IPS-11a (cell line): Measurements from ENCODE around the gene BDH2.

Experiments used
- H3K4me3 ChIP-seq: one replicate; pipeline ENCODE4 v1.5.1; 2013; ENCODE audit warnings: low read depth, low read length, control low read depth

BDH2 gene

GRCh38 chr4:103085555-103086196, 14.0 kb downstream of the BDH2 start:
- H3K4me3 ChIP-seq, result no peak overlapping the region

- no peak overlapping the region for H3K4me3 ChIP-seq
Observed at GRCh38 chr4:103079621-103080020, 20.0 kb downstream of the BDH2 start.

GRCh38 chr4:103076747-103077347, 22.8 kb downstream of the BDH2 start, which contains the start of gene SLC9B2:
Gene SLC9B2 (minus strand): TSS chr4:103076761. CDS start chr4:103067550, 9,211 bp downstream.
- H3K4me3 ChIP-seq, result peak within 1 kb of the TSS; percentile 69

GRCh38 chr4:103075894-103076746, 23.5 kb downstream of the BDH2 start:
- peak overlapping the region; percentile 69 for H3K4me3 ChIP-seq

GRCh38 chr4:103075435-103075893, 24.2 kb downstream of the BDH2 start:
- H3K4me3 ChIP-seq, result peak overlapping the region; percentile 69

- no peak overlapping the region for H3K4me3 ChIP-seq
Observed at GRCh38 chr4:103074744-103075434, 24.7 kb downstream of the BDH2 start.

GRCh38 chr4:103073792-103074438, 25.7 kb downstream of the BDH2 start:
- H3K4me3 ChIP-seq, result no peak overlapping the region

GRCh38 chr4:103067841-103068547, 31.6 kb downstream of the BDH2 start:
- no peak overlapping the region for H3K4me3 ChIP-seq

GRCh38 chr4:103060453-103061148, 39.0 kb downstream of the BDH2 start:
- H3K4me3 ChIP-seq, result no peak overlapping the region

- H3K4me3 ChIP-seq, result no peak overlapping the region
Observed at GRCh38 chr4:103054030-103054429, 45.6 kb downstream of the BDH2 start.

DNA sequence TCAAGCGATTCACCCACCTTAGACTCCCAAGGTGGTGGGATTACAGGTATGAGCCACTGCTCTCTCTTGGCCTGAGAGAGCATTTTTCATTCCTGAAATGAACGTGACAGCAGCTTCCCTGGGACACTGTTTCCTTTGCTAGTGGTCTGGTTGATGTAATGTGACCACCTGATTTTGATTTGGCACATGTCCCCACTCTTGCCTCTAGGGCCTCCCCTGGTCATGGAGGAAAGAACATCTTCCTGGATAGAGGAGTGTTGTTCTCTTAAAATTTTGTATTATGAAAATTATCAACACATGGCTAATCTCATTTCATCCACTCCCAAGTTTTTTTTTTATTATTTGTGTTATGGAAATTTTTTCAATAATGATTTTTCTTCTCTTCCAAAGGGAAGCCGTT, 46.9 kb downstream of the BDH2 start:
- H3K4me3 ChIP-seq, result no peak overlapping the region

GRCh38 chr4:103052145-103052544, 47.5 kb downstream of the BDH2 start:
- no peak overlapping the region for H3K4me3 ChIP-seq

GRCh38 chr4:103050736-103051436, 48.7 kb downstream of the BDH2 start:
- no peak overlapping the region for H3K4me3 ChIP-seq

DNA sequence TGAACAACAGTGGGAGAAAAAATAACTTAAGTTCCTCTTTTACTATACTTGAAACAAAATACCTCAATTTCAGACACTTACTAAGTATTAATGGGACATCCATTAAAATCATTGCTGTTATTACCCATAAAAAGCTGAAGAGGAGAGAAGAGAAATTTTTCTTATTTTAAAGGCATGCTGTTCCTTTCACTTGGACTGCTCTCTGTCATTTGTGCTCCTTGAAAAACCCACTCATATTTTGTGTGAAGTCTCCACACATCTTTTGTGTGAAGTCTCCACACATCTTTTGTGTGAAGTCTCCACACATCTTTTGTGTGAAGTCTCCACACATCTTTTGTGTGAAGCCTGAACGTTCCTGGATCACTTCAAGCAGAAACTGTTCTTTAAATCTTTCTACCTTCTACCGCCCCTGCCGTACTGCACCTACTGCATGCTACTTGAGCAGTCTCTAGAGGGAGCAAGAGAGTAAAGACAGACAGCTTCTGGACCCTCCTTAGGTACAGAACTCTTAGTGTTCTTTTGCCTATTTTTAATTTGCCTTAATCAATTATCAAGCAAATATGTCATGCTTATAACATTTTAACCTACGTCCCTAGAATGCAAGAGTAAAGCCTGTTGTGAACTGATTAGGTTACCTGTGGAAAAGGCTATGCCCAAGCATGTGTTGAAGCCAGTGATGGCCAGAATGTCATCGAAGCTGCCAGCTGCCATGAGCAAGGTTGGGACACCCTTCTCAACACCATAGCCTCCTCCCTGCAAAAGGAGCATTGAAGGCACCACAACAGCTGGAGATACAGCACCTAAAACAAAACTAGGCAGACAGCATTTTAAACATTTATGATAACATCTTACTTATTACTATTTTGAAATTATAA, 53.0 kb downstream of the BDH2 start:
- no peak overlapping the region for H3K4me3 ChIP-seq

DNA sequence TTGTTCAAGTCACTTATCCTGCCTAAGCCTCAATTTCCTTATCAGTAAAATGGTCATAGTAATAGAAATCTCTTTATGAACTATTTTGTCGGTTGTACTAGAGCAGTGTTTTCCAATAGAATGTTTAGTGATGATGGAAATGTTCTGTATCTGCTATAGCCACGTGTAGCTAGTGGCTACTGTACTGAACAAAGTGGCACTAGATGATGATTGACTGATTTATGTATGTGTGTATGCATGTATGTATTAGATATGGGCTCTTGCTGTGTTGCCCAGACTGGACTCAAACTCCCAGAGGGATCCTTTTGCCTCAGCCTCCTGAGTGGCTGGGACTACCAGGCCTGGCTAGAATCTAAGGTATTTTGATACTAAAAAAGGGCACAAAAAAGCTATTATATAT, 55.5 kb downstream of the BDH2 start:
- H3K4me3 ChIP-seq, result no peak overlapping the region

GRCh38 chr4:103036169-103036568, 63.5 kb downstream of the BDH2 start:
- no peak overlapping the region for H3K4me3 ChIP-seq

DNA sequence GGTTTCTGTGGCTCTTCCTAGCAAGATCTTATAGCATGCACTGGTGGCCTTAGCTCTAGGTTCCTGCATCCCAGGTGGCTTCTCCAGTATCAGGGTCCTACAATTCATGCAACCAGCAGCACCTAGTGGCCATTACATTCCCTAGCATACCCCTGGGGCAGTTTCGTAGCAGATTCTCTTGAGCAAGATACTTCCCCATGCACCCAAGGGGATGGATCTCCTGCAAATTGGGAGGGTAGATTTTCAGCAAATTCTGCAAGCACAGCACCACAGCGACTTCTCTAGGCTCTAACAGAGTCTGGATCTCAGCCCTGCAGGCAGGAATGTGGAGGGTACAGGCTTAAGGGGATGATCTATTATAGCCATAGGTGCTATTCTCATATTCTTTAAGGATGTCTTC, 67.1 kb downstream of the BDH2 start:
- no peak overlapping the region for H3K4me3 ChIP-seq

DNA sequence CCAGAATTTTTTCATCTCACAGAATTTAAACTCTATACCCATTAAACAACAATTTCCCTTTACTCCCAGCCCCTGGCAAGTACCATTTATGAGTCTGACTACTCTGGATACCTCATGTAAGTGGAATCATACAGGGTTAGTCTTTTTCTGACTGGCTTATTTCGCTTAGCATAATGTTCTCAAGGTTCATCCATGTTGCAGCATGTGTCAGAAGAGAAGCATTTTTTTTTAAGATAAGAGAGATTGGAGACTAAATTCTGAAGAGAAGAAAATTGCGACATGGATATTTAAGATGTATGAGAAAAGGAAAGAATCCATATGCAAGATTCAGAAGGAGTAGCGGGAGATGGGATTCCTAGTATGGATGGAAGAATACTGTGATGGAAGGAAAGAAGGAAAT, 68.8 kb downstream of the BDH2 start:
- H3K4me3 ChIP-seq, result no peak overlapping the region
